ENCODE data around the gene PDK1. TPM values are rescaled to one million over a fixed set of nuclear protein-coding genes. Genes with fewer than 3 reads are reported as not detected.

PDK1 gene
- total RNA-seq, result 14.8 and 16.3 TPM in 2 replicates

DNA sequence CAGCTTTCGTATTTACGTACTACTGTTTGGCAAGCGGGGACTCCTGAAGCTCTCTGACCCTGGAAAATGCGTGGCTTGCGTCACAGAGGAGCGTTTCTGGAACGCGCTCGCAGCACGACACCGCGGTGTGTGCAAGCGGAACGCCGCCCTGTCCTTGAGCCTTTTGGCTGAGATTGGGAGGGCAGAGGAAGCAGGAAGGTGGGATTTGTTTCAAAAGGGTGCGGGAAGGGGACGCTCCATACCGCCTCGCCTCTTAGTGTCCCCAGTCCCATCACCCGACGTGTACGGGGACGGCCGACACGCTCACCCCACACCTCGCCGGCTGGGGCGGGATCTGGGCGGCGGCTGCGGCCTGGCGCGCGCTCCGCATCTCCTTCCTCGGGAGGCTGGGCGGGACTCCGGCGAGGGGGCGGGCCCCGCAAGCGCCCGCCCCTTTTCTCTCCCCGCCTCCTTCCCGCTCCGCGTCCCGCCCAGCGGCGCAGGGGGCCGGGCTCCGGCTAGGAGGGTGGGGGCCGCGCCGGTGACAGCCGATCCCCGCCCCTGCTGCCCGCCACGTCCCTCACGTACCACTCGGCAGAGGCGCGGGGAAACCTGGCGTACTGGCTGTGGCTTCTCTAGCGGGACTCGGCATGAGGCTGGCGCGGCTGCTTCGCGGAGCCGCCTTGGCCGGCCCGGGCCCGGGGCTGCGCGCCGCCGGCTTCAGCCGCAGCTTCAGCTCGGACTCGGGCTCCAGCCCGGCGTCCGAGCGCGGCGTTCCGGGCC is at the start of gene PDK1:
Gene PDK1, plus strand, starts transcription at position 569 of the 762 bp plus-strand sequence. Its CDS starts 61 bp downstream, at position 630.
- intact Hi-C loops (cut with micrococcal nuclease), result loop anchor here (1.0 to 10.0 kb wide), 14 partner anchors 37 to 1931 kb away; partner anchors contain the start of genes CDCA7, DCAF17, DYNC1I2 and GORASP2
- DNase-seq (peak; percentile 95), ATAC-seq (ENCODE audit: low read depth) (peak; percentile 92)
- Mint-ChIP-seq H3K4me3 (peak within 1 kb of the TSS; percentile 95), H3K36me3 (ENCODE audit: low read depth) (peaks cover 10% of the 10 kb centered on the region), H3K9me3 (no peaks in the 10 kb centered on the region), H3K27ac (peak within 1 kb of the TSS; percentile 93), H3K4me1 (peaks cover 35% of the 10 kb centered on the region), H3K27me3 (no peaks in the 10 kb centered on the region)
- POLR2A ChIA-PET, result interaction anchor here (0.6 kb wide), 1 partner anchor 9 kb away, joined by 3 read pairs; no protein-coding TSS in a partner anchor
- CTCF ChIA-PET, result no interaction called here
- TF ChIP-seq, protein P1, sequence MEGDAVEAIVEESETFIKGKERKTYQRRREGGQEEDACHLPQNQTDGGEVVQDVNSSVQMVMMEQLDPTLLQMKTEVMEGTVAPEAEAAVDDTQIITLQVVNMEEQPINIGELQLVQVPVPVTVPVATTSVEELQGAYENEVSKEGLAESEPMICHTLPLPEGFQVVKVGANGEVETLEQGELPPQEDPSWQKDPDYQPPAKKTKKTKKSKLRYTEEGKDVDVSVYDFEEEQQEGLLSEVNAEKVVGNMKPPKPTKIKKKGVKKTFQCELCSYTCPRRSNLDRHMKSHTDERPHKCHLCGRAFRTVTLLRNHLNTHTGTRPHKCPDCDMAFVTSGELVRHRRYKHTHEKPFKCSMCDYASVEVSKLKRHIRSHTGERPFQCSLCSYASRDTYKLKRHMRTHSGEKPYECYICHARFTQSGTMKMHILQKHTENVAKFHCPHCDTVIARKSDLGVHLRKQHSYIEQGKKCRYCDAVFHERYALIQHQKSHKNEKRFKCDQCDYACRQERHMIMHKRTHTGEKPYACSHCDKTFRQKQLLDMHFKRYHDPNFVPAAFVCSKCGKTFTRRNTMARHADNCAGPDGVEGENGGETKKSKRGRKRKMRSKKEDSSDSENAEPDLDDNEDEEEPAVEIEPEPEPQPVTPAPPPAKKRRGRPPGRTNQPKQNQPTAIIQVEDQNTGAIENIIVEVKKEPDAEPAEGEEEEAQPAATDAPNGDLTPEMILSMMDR (IDR thresholded peaks at IDR 0.05), result no peak

DNA sequence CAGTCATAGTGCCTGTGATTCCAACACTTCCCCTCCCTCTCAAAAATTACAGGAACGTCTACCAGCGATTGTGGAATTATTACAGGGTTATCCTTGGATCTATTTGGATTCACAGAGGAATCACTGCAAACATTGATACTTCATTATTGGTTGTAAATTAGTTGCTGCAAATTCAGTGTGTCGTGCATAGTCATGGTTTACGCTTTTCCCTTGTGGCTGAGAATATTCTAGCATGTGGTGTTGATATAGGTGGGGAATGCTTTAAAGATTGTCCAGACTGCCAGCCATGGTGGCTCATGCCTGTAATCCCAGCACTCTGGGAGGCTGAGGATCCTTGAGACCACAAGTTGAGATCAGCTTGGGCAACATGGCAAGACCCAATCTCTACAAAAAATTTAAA is 48.7 kb upstream of the PDK1 start:
- ATAC-seq (ENCODE audit: low read depth) (no peak), DNase-seq (no peak)
- H3K27me3 Mint-ChIP-seq, result no peaks in the 10 kb centered on the region
- no peak overlapping the region for H3K27ac Mint-ChIP-seq
- POLR2A ChIA-PET, result no interaction called here
- TF ChIP-seq, protein P1 (IDR thresholded peaks at IDR 0.05), result no peak
- H3K9me3 Mint-ChIP-seq, result peaks cover 3% of the 10 kb centered on the region
- peaks cover 39% of the 10 kb centered on the region for H3K4me1 Mint-ChIP-seq
- CTCF ChIA-PET, result no interaction called here
- intact Hi-C loops (cut with micrococcal nuclease), result no loop called here
- no peak overlapping the region for H3K4me3 Mint-ChIP-seq
- peaks cover 2% of the 10 kb centered on the region for H3K36me3 Mint-ChIP-seq (ENCODE audit: low read depth)

DNA sequence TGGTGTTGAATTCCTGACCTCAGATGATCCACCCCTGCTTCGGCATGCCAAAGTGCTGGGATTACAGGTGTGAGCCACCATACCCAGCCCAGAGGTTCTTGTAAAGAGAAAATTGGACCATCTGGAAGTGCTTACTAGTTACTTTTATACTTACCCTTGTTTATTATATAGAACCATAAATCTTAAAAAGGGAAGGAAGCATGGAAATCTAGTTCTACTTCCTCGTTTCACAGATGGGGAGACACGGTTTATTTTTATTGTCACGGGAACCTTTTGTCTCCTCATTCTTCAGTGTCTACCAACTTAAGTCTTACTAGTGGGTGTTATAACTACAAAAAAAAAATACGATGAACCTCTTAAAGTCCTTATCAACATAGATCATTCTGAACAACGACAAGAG is 45.8 kb upstream of the PDK1 start:
- ATAC-seq (ENCODE audit: low read depth) (peak; percentile 34), DNase-seq (no peak)
- CTCF ChIA-PET, result no interaction called here
- intact Hi-C loops (cut with micrococcal nuclease), result no loop called here
- POLR2A ChIA-PET, result no interaction called here
- peaks cover 8% of the 10 kb centered on the region for H3K9me3 Mint-ChIP-seq
- no peaks in the 10 kb centered on the region for H3K27me3 Mint-ChIP-seq
- H3K27ac Mint-ChIP-seq, result no peak overlapping the region
- H3K36me3 Mint-ChIP-seq (ENCODE audit: low read depth), result peaks cover 3% of the 10 kb centered on the region
- peak overlapping the region; percentile 33 for H3K4me3 Mint-ChIP-seq
- TF ChIP-seq, protein P1 (IDR thresholded peaks at IDR 0.05), result no peak
- H3K4me1 Mint-ChIP-seq, result peaks cover 62% of the 10 kb centered on the region

DNA sequence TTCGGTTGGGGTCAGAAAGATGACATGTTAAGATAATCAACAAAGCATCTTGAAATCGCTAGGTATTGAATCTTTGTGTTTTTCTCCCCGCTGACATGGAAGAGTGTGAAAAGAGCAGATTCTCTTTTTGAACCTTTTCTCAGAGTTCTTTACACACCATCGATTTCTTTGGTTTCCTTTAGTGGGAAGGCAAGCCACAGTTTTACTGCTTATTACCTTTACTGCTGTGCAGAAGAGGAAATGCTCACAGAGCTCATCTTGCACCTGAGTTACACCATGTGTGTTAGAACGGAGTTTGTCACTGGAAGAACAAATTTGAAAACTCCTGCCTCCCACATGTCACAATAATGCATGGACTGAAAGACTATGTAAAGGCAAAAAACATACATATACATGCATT is 45.3 kb upstream of the PDK1 start:
- Mint-ChIP-seq H3K27ac (peak overlapping the region; percentile 62), H3K36me3 (ENCODE audit: low read depth) (peaks cover 3% of the 10 kb centered on the region), H3K4me1 (peaks cover 62% of the 10 kb centered on the region), H3K4me3 (peak overlapping the region; percentile 33), H3K27me3 (no peaks in the 10 kb centered on the region), H3K9me3 (peaks cover 8% of the 10 kb centered on the region)
- DNase-seq (no peak), ATAC-seq (ENCODE audit: low read depth) (no peak)
- TF ChIP-seq, protein P1 (IDR thresholded peaks at IDR 0.05), result no peak
- POLR2A ChIA-PET, result no interaction called here
- intact Hi-C loops (cut with micrococcal nuclease), result no loop called here
- CTCF ChIA-PET, result no interaction called here

DNA sequence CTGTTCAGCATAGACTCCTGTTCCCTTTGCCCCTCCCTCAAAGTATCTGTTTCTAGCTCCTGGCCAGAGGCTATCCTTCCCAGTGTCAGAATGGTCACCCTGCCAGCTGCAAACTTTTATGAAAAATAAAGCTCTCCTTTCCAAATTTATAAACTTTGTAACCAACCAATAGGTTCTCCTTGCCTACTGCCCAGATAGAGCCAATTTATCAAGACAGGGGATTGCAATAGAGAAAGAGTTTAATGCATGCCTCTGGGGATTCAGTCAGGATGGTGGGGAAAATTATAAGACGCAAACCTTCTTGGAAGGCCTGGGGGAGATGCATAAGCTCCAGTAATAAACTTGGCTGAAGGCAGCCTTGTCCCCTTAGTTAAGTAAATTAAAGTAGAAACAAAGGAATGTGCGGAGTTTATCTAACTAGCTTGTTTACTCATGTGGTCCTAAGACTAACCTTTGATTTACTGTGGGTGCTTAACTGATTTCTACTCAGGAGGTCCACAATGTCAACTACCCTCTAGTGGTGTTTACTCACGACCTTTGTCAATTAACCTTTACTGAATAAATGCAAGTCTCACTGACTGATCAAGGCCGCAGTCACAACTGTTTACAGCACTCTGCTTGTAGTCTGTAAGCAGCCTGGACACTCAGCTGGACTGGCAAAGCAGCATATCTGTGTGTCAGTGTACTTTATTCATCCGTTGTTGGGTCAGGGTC is 42.9 kb upstream of the PDK1 start:
- TF ChIP-seq, protein P1 (IDR thresholded peaks at IDR 0.05), result no peak
- Mint-ChIP-seq H3K4me3 (no peak overlapping the region), H3K4me1 (peaks cover 62% of the 10 kb centered on the region), H3K27me3 (no peaks in the 10 kb centered on the region), H3K27ac (peak overlapping the region; percentile 41), H3K9me3 (peaks cover 8% of the 10 kb centered on the region), H3K36me3 (ENCODE audit: low read depth) (peaks cover 3% of the 10 kb centered on the region)
- CTCF ChIA-PET, result no interaction called here
- DNase-seq, result no peak
- POLR2A ChIA-PET, result interaction anchor here (0.7 kb wide), 1 partner anchor 269 kb away, joined by 3 read pairs; no protein-coding TSS in a partner anchor
- intact Hi-C loops (cut with micrococcal nuclease), result no loop called here
- no peak for ATAC-seq (ENCODE audit: low read depth)
